Immature natural killer cell (primary cell): ENCODE results near the gene PRKCA. TPM values are rescaled to one million over a fixed set of nuclear protein-coding genes. Genes with fewer than 3 reads are reported as not detected.
"Not testable (repeated sequence)": the region's sequence is repeated elsewhere in the genome, so short reads cannot be mapped to it uniquely, and the experiment has no call there.

Experiments used
- DNase-seq, 3 donors: peaks; one replicate each; pipeline ENCODE4 v3.0.0; 2022; ENCODE audit warnings: mixed read lengths in 1 of 3
- H3K27ac Mint-ChIP-seq, 6 donors: one replicate each; pipeline ENCODE4 v1.8.0; 2020; ENCODE audit warnings: mixed read lengths in 6 of 6, mild to moderate bottlenecking in 5 of 6, inconsistent platforms in 4 of 6, moderate library complexity in 3 of 6
- H3K27me3 Mint-ChIP-seq, 3 donors: one replicate each; pipeline ENCODE4 v1.8.0; 2020 to 2021; ENCODE audit warnings: low read depth in 3 of 3, mild to moderate bottlenecking in 3 of 3, mixed read lengths in 3 of 3, moderate library complexity in 3 of 3, inconsistent platforms in 1 of 3
- H3K36me3 Mint-ChIP-seq, 3 donors: one replicate each; pipeline ENCODE4 v1.8.0; 2020; ENCODE audit warnings: mixed read lengths in 3 of 3, inconsistent platforms in 2 of 3, mild to moderate bottlenecking in 2 of 3
- H3K4me1 Mint-ChIP-seq, 2 donors: one replicate each; pipeline ENCODE4 v1.8.0; 2020; ENCODE audit warnings: inconsistent platforms in 2 of 2, mild to moderate bottlenecking in 2 of 2, mixed read lengths in 2 of 2, moderate library complexity in 1 of 2
- H3K4me3 Mint-ChIP-seq, 5 donors: one replicate each; pipeline ENCODE4 v1.8.0; 2020; ENCODE audit warnings: mild to moderate bottlenecking in 5 of 5, mixed read lengths in 5 of 5, inconsistent platforms in 3 of 5, moderate library complexity in 3 of 5
- H3K9me3 Mint-ChIP-seq, 6 donors: one replicate each; pipeline ENCODE4 v1.8.0; 2020; ENCODE audit warnings: mild to moderate bottlenecking in 6 of 6, mixed read lengths in 6 of 6, inconsistent platforms in 4 of 6, moderate library complexity in 3 of 6
- polyA plus RNA-seq, 3 donors: library from polyadenylated mRNA; unstranded; fragments of 300-500 nt; fragmentation: Illumina TruSeq; gene quantifications; one replicate each; pipeline ENCODE4 v1.2.3, GENCODE V29; 2021

The PRKCA gene
- polyA plus RNA-seq, 3 donors from 2014 or later: 0.18 to 1.3 (median 0.28) TPM

GRCh38 chr17:66614469-66614868 is 312.1 kb downstream of the PRKCA start:
- H3K36me3 Mint-ChIP-seq: peaks cover 10 to 16% (median 16%) of the 10 kb centered on the region in 3 donors
- peaks cover 4 to 25% (median 21%) of the 10 kb centered on the region in 6 donors for H3K9me3 Mint-ChIP-seq
- no peak overlapping the region for H3K27ac Mint-ChIP-seq
- H3K4me1 Mint-ChIP-seq: peaks cover 11 to 16% of the 10 kb centered on the region in 2 donors
- H3K4me3 Mint-ChIP-seq: no peak overlapping the region
- H3K27me3 Mint-ChIP-seq: peaks cover 0 to 3% (median 2%) of the 10 kb centered on the region in 3 donors
- no peak for DNase-seq

GRCh38 chr17:66619206-66619605 is 316.8 kb downstream of the PRKCA start:
- Mint-ChIP-seq H3K4me3 (no peak overlapping the region), H3K4me1 (peaks cover 7 to 11% of the 10 kb centered on the region in 2 donors), H3K27ac (no peak overlapping the region), H3K27me3 (peaks cover 2 to 3% (median 2%) of the 10 kb centered on the region in 3 donors), H3K36me3 (peaks cover 0 to 3% (median 0%) of the 10 kb centered on the region in 3 donors), H3K9me3 (no peaks in the 10 kb centered on the region)
- DNase-seq: no peak

- H3K27ac Mint-ChIP-seq: no peak overlapping the region
These were observed 318.1 kb downstream of the PRKCA start for GRCh38 chr17:66620528-66620927.

GRCh38 chr17:66624630-66625029 is 322.2 kb downstream of the PRKCA start:
- not testable (repeated sequence) for H3K36me3 Mint-ChIP-seq, H3K4me1 Mint-ChIP-seq, H3K27ac Mint-ChIP-seq, DNase-seq, H3K9me3 Mint-ChIP-seq, H3K4me3 Mint-ChIP-seq, H3K27me3 Mint-ChIP-seq

More at GRCh38 chr17:66620528-66620927, 318.1 kb downstream of the PRKCA start:
- no peaks in the 10 kb centered on the region for H3K9me3 Mint-ChIP-seq
- peaks cover 0 to 3% (median 0%) of the 10 kb centered on the region in 3 donors for H3K36me3 Mint-ChIP-seq
- H3K4me3 Mint-ChIP-seq: no peak overlapping the region
- H3K27me3 Mint-ChIP-seq: peaks cover 0 to 3% (median 2%) of the 10 kb centered on the region in 3 donors
- H3K4me1 Mint-ChIP-seq: peaks cover 2 to 5% of the 10 kb centered on the region in 2 donors
- DNase-seq: no peak

- H3K27me3 Mint-ChIP-seq: peaks cover 0 to 1% (median 0%) of the 10 kb centered on the region in 3 donors
- no peak overlapping the region for H3K27ac Mint-ChIP-seq
- H3K36me3 Mint-ChIP-seq: no peaks in the 10 kb centered on the region
- H3K4me1 Mint-ChIP-seq: no peaks in the 10 kb centered on the region
- no peak overlapping the region for H3K4me3 Mint-ChIP-seq
- no peaks in the 10 kb centered on the region for H3K9me3 Mint-ChIP-seq
- DNase-seq: no peak
These were observed 322.9 kb downstream of the PRKCA start for GRCh38 chr17:66625311-66625767.

- H3K36me3 Mint-ChIP-seq: no peaks in the 10 kb centered on the region
- peaks cover 3 to 5% of the 10 kb centered on the region in 2 donors for H3K4me1 Mint-ChIP-seq
- DNase-seq: no peak
- H3K27ac Mint-ChIP-seq: no peak overlapping the region
- no peak overlapping the region for H3K4me3 Mint-ChIP-seq
- H3K9me3 Mint-ChIP-seq: no peaks in the 10 kb centered on the region
- H3K27me3 Mint-ChIP-seq: no peaks in the 10 kb centered on the region
These were observed 325.6 kb downstream of the PRKCA start for GRCh38 chr17:66627985-66628384.

GRCh38 chr17:66629762-66630161 is 327.3 kb downstream of the PRKCA start:
- Mint-ChIP-seq H3K9me3 (no peaks in the 10 kb centered on the region), H3K36me3 (no peaks in the 10 kb centered on the region), H3K27me3 (no peaks in the 10 kb centered on the region), H3K4me3 (no peak overlapping the region), H3K4me1 (peaks cover 14 to 23% of the 10 kb centered on the region in 2 donors), H3K27ac (no peak overlapping the region)
- DNase-seq: no peak

- H3K27ac Mint-ChIP-seq: no peak overlapping the region
- no peak for DNase-seq
- H3K9me3 Mint-ChIP-seq: no peaks in the 10 kb centered on the region
- H3K4me1 Mint-ChIP-seq: peaks cover 16 to 27% of the 10 kb centered on the region in 2 donors
- H3K36me3 Mint-ChIP-seq: no peaks in the 10 kb centered on the region
- no peaks in the 10 kb centered on the region for H3K27me3 Mint-ChIP-seq
- no peak overlapping the region for H3K4me3 Mint-ChIP-seq
These were observed 328.0 kb downstream of the PRKCA start for GRCh38 chr17:66630379-66630778.

GRCh38 chr17:66630828-66631472 is 328.5 kb downstream of the PRKCA start:
- Mint-ChIP-seq H3K9me3 (no peaks in the 10 kb centered on the region), H3K4me1 (peaks cover 17 to 31% of the 10 kb centered on the region in 2 donors), H3K27ac (no peak overlapping the region), H3K4me3 (no peak overlapping the region), H3K27me3 (no peaks in the 10 kb centered on the region), H3K36me3 (no peaks in the 10 kb centered on the region)
- no peak for DNase-seq

GRCh38 chr17:66632731-66633130 is 330.3 kb downstream of the PRKCA start:
- Mint-ChIP-seq H3K27ac (no peak overlapping the region), H3K4me3 (no peak overlapping the region), H3K36me3 (no peaks in the 10 kb centered on the region), H3K9me3 (no peaks in the 10 kb centered on the region), H3K27me3 (no peaks in the 10 kb centered on the region), H3K4me1 (peaks cover 18 to 40% of the 10 kb centered on the region in 2 donors)
- no peak for DNase-seq

- H3K4me1 Mint-ChIP-seq: peaks cover 18 to 40% of the 10 kb centered on the region in 2 donors
- no peaks in the 10 kb centered on the region for H3K9me3 Mint-ChIP-seq
- no peak overlapping the region for H3K4me3 Mint-ChIP-seq
- H3K27me3 Mint-ChIP-seq: no peaks in the 10 kb centered on the region
- no peak for DNase-seq
- no peaks in the 10 kb centered on the region for H3K36me3 Mint-ChIP-seq
- H3K27ac Mint-ChIP-seq: peak overlapping the region in 1 of 6 donors; percentile 35
These were observed 331.0 kb downstream of the PRKCA start for GRCh38 chr17:66633317-66633965.

- DNase-seq: no peak
- Mint-ChIP-seq H3K9me3 (no peaks in the 10 kb centered on the region), H3K36me3 (no peaks in the 10 kb centered on the region), H3K27me3 (no peaks in the 10 kb centered on the region), H3K4me1 (peaks cover 18 to 40% of the 10 kb centered on the region in 2 donors), H3K27ac (no peak overlapping the region), H3K4me3 (no peak overlapping the region)
These were observed 331.8 kb downstream of the PRKCA start for GRCh38 chr17:66634193-66634592.

- Mint-ChIP-seq H3K27me3 (no peaks in the 10 kb centered on the region), H3K27ac (peak overlapping the region in 1 of 6 donors; percentile 38), H3K4me3 (no peak overlapping the region), H3K36me3 (peaks cover 0 to 3% (median 3%) of the 10 kb centered on the region in 3 donors), H3K9me3 (no peaks in the 10 kb centered on the region), H3K4me1 (peaks cover 18 to 40% of the 10 kb centered on the region in 2 donors)
- no peak for DNase-seq
These were observed 333.1 kb downstream of the PRKCA start for GRCh38 chr17:66635386-66636045.

GRCh38 chr17:66636111-66636510 is 333.7 kb downstream of the PRKCA start:
- Mint-ChIP-seq H3K36me3 (peaks cover 0 to 4% (median 3%) of the 10 kb centered on the region in 3 donors), H3K27me3 (no peaks in the 10 kb centered on the region), H3K4me3 (no peak overlapping the region), H3K9me3 (no peaks in the 10 kb centered on the region), H3K27ac (peak overlapping the region in 1 of 6 donors; percentile 38), H3K4me1 (peaks cover 18 to 40% of the 10 kb centered on the region in 2 donors)
- DNase-seq: no peak
